ENCODE measurements around the gene LGR6. TPM values are rescaled to one million over a fixed set of nuclear protein-coding genes. Genes with fewer than 3 reads are reported as not detected.
A peak's percentile ranks its signal among the peaks of the same experiment; 100 is the strongest.

The LGR6 gene
- total RNA-seq, 1 experiment from 2014 or later, result 1.0 TPM

- no peak overlapping the region for H4K5ac ChIP-seq (ENCODE audit: insufficient read length, low read depth, low read length)
- H3K4ac ChIP-seq (ENCODE audit: low read depth, low read length), result no peak overlapping the region
- H3K4me1 ChIP-seq (ENCODE audit: insufficient read depth, low read length), result no peaks in the 10 kb centered on the region
- H3K79me2 ChIP-seq (ENCODE audit: insufficient read depth, low read length), result no peaks in the 10 kb centered on the region
- Mint-ChIP-seq H3K9me3 (no peaks in the 10 kb centered on the region), H3K36me3 (ENCODE audit: insufficient read depth in 1 of 3, low read depth in 3 of 3) (no peaks in the 10 kb centered on the region), H3K4me1 (peaks cover 11 to 27% of the 10 kb centered on the region in 2 experiments), H3K27me3 (ENCODE audit: low read depth) (peaks cover 10% of the 10 kb centered on the region), H3K4me3 (no peak overlapping the region), H3K27ac (peak overlapping the region in 1 of 3 experiments; percentile 10; a peak in 1 of 7 replicates)
- H3K14ac ChIP-seq (ENCODE audit: insufficient read depth, low read length), result peak overlapping the region; percentile 5; the same call in 1 of the 2 replicates
- H4K8ac ChIP-seq (replicated peaks; ENCODE audit: insufficient read length, low read depth, low read length), result no peak overlapping the region
- no CpG with 5 or more reads among the region's 20 CpGs for WGBS (ENCODE audit: extremely low coverage, insufficient read length, low lambda C conversion rate)
- H3K79me1 ChIP-seq (ENCODE audit: insufficient read depth, low read depth, low read length, poor library complexity, severe bottlenecking), result no peaks in the 10 kb centered on the region
- no peak overlapping the region for H3K27ac ChIP-seq (ENCODE audit: insufficient read length, low read depth, low read length)
- H3K4me2 ChIP-seq (ENCODE audit: insufficient read depth, insufficient read length, low read length), result no peak overlapping the region
- H3K56ac ChIP-seq (ENCODE audit: insufficient read length, low read depth, low read length), result no peak overlapping the region
- H3K9ac ChIP-seq (ENCODE audit: extremely low read depth, insufficient read length, low read length), result no peak overlapping the region
- TF ChIP-seq CTCF (conservative IDR thresholded peaks at IDR 0.05), result no peak
- no peak overlapping the region for H2BK5ac ChIP-seq (ENCODE audit: insufficient read length, low read length)
- H3T11ph ChIP-seq (ENCODE audit: low read length), result no peak overlapping the region
- no peaks in the 10 kb centered on the region for H3K23me2 ChIP-seq (ENCODE audit: insufficient read length, low read depth, low read length, poor library complexity, severe bottlenecking)
- no peak overlapping the region for H3K23ac ChIP-seq (ENCODE audit: insufficient read length, low read depth, low read length)
- no peak overlapping the region for H2AK5ac ChIP-seq (ENCODE audit: insufficient read length, low read length)
- no peaks in the 10 kb centered on the region; the same call in 1 of the 2 replicates for H3K27me3 ChIP-seq (ENCODE audit: insufficient read depth, low read length)
- no peak overlapping the region for H4K91ac ChIP-seq (ENCODE audit: insufficient read length, low read depth, low read length)
- no peak overlapping the region for H2BK120ac ChIP-seq (ENCODE audit: low read depth, low read length, poor library complexity, severe bottlenecking)
- H2BK20ac ChIP-seq (ENCODE audit: low read depth, low read length, poor library complexity, severe bottlenecking), result no peak overlapping the region
- H3K18ac ChIP-seq (ENCODE audit: insufficient read length, low read depth, low read length), result no peak overlapping the region
- peak; percentile 52 for DNase-seq
- H4K20me1 ChIP-seq (ENCODE audit: control insufficient read depth, insufficient read depth, insufficient read length), result no peaks in the 10 kb centered on the region
- H2BK12ac ChIP-seq (ENCODE audit: insufficient read length, low read depth, low read length), result no peak overlapping the region
- no peak overlapping the region for H2AFZ ChIP-seq (ENCODE audit: low read length)
- H2BK15ac ChIP-seq (ENCODE audit: low read depth, low read length), result no peak overlapping the region
- no peaks in the 10 kb centered on the region for H3K9me3 ChIP-seq (ENCODE audit: control insufficient read depth, low read depth, low read length)
Observed at GRCh38 chr1:202247837-202248795, 54.5 kb downstream of the LGR6 start.

Data from H9 (cell line).